Right renal pelvis (tissue), 4 donors: ENCODE results near the gene HYAL1. TPM values are rescaled to one million over a fixed set of nuclear protein-coding genes. Genes with fewer than 3 reads are reported as not detected.
"Not testable (repeated sequence)": the region's sequence is repeated elsewhere in the genome, so short reads cannot be mapped to it uniquely, and the experiment has no call there.

ENCODE experiments used
- DNase-seq, 4 donors: peaks; one replicate each; pipeline ENCODE4 v3.0.0-alpha.2; 2013; ENCODE audit warnings: low read depth in 4 of 4, low spot score in 3 of 4, missing footprints in 1 of 4
- polyA plus RNA-seq, 4 donors: library from polyadenylated mRNA; unstranded; fragments of 120-200 nt; gene quantifications; one replicate each; pipeline ENCODE4 v1.2.1, GENCODE V29; 2013; ENCODE audit not compliant: insufficient read length in 4 of 4

Gene HYAL1
- polyA plus RNA-seq, 4 donors = 6.2 to 8.0 (median 6.8) TPM

DNA sequence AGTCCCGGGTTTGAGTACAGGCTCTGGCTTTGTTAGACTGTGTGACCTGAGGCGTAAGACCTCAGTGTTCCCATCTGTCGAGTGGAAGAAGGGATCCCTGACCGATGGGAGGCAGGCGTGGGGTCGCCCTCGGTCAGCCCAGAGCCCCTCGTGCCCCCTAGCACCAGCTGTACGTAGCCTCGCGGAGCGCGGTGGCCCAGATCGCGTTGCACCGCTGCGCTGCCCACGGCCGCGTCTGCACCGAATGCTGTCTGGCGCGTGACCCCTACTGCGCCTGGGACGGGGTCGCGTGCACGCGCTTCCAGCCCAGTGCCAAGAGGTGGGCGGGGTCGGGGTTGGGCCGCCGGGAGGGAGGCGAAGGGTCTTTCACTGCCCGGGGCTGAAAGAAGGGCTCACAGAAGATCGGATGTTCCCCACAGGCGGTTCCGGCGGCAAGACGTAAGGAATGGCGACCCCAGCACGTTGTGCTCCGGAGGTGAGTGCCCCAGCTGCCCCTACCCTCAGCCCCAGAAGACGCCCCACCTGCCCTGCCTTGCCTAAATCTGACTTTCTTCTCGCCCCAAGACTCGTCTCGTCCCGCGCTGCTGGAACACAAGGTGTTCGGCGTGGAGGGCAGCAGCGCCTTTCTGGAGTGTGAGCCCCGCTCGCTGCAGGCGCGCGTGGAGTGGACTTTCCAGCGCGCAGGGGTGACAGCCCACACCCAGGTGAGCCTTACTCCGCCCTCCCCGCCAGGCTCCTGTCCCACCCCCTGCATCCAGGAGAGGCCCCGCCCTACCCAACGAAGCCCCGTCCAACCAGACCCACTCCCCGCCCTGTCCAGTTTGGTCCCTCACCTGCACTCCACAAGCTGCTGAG, 28.0 kb downstream of the HYAL1 start:
- no peak for DNase-seq

- DNase-seq = no peak
Measured at GRCh38 chr3:50274371-50275104, 28.8 kb downstream of the HYAL1 start.

DNA sequence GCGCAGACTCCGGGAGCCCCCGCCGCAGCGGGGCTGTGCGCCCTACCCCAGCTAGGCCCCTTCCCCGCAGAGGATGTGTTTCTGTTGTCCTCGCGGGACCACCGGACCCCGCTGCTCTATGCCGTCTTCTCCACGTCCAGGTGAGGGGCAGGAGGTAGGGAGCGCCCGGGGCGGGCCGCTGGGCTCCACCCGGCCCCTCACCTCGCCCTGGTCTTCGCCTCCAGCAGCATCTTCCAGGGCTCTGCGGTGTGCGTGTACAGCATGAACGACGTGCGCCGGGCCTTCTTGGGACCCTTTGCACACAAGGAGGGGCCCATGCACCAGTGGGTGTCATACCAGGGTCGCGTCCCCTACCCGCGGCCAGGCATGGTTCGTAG, 29.7 kb downstream of the HYAL1 start:
- no peak for DNase-seq

DNA sequence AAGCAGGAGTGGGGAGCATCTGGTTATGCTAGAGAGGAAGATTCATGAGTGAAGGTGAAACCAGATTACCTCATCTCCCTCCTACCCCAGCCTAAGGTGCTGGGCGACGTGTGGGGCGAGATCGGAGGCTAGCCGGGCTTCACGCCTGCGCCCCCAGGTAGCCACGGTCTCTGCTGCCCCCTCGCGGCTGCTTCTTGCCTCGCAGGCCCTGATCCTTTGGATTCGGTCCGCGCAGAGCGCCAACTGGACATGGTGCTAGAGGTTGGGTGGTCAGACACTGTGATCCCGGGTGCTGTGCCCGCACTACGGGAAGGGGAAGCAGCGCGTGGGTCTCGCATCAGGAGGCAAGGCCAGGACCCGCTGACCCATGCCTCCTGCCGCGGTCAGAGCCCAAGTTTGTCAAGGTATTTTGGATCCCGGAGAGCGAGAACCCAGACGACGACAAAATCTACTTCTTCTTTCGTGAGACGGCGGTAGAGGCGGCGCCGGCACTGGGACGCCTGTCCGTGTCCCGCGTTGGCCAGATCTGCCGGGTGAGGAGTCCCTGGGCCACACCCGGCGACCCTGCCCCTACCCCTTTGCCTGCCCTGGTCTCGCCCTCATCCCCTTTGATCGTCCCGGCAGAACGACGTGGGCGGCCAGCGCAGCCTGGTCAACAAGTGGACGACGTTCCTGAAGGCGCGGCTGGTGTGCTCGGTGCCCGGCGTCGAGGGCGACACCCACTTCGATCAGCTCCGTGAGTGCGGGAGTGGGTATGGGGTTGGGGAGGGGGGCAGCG, 30.3 kb downstream of the HYAL1 start:
- DNase-seq = peak in 2 of 4 donors; percentile 69 to 85

GRCh38 chr3:50272538-50272910, 30.9 kb downstream of the HYAL1 start:
- DNase-seq = not testable (repeated sequence)

- no peak for DNase-seq
Measured at GRCh38 chr3:50271314-50271936, 31.9 kb downstream of the HYAL1 start.

DNA sequence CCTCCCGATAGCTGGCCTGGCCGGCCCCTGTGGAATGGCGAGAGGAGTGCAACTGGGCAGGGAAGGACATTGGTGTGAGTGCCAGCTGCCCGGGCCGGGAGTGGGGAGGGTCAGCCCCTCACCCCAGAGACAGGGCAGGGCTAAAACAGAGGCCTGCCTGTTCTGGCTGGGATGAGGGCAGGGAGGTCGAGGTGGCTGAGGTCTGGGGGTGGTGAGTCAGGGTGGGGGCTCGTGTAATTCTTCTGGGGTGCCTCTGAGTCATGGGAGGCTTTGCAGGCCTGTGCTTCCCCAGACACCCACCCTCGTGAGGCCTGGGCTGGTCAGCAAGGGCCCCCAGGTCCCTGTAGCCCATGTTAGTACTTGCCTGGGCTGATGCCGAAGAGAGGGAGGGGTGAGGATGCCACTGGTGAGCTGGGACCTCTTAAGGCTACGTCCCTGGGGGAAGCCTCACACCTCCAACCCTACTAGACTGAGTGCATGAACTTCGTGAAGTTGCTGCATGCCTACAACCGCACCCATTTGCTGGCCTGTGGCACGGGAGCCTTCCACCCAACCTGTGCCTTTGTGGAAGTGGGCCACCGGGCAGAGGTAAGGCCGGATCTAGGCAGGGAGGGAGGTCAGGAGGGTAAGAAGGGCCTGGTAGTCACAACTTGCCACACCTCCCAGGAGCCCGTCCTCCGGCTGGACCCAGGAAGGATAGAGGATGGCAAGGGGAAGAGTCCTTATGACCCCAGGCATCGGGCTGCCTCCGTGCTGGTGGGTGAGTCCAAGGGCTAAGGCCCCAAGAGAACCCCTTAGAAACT, 32.8 kb downstream of the HYAL1 start:
- no peak for DNase-seq

GRCh38 chr3:50269977-50270413, 33.4 kb downstream of the HYAL1 start:
- no peak for DNase-seq

GRCh38 chr3:50269460-50269859, 33.9 kb downstream of the HYAL1 start:
- no peak for DNase-seq

DNA sequence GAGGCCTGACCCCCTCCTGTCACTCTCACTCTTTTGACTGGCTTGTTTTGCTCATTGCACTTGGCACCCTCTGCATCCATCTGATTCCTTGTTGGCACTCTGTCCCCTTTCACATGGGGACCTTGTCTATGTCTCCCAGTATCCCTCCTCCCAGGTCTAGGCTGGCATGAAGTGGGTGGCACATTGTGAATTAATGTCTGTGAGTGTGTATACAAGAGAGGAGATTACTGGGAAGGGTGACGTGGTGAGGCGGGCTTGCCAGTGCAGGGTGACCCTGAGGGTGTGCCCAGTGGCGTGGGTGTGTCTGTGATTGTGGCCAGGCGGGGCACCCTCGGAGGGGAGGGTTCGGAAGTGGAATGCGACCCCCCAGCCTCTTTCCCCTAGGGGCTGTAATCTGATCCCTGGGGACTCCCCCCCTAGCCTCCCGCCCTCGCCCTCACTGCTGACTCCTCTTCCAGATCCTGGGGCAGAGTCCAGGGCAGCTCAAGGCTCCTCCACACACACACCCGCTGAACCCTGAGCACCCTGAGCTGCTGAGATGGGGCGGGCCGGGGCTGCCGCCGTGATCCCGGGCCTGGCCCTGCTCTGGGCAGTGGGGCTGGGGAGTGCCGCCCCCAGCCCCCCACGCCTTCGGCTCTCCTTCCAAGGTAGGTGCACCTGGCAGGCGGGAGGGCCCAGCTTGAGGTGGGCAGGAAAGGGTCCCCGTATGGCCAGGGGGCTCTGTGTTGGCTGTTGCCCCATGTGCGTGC, 34.5 kb downstream of the HYAL1 start, which contains the start of gene SEMA3B:
TSS of gene SEMA3B (plus strand) at position 445 of the 749 bp plus-strand sequence. CDS start at position 539, 94 bp downstream.
- DNase-seq = no peak

GRCh38 chr3:50268276-50268675, 35.1 kb downstream of the HYAL1 start:
- DNase-seq = no peak

- DNase-seq = no peak
Measured at GRCh38 chr3:50267280-50267913, 36.0 kb downstream of the HYAL1 start.

DNA sequence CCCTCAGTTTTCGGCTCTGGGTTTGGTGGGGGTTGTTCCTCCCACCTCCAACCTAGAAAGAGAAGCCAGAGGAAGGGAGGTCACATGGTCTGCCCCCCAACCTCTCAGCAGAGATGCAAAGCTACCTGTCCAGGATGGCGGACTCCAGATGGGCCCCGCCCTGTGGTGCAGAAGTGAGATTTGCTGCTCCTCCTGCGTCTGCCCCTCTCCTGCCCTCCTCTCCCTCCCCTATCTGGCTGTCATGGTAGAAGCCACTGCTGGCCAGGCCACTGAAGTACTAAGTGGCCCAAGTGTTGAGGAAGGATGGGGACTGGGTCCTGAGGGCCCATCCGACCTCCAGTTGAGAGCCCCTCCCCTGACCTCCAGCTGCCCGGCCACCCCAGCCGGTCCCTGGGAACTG, 36.5 kb downstream of the HYAL1 start:
- no peak for DNase-seq

GRCh38 chr3:50266017-50266416, 37.4 kb downstream of the HYAL1 start:
- no peak for DNase-seq

- DNase-seq = no peak
Measured at GRCh38 chr3:50265571-50265970, 37.8 kb downstream of the HYAL1 start.

GRCh38 chr3:50264964-50265485, 38.3 kb downstream of the HYAL1 start:
- no peak for DNase-seq

- peak; percentile 81 to 93 (median 90) for DNase-seq
Measured at GRCh38 chr3:50264383-50264963, 38.9 kb downstream of the HYAL1 start.
